ENCODE data around the gene MED13L. TPM values are rescaled to one million over a fixed set of nuclear protein-coding genes. Genes with fewer than 3 reads are reported as not detected.

MED13L gene
- total and polyA plus RNA-seq, 8 donors, result 92.4 to 123 (median 97.0) TPM

- H3K4me3 ChIP-seq, result no peak overlapping the region
- no peaks in the 10 kb centered on the region for H3K27me3 ChIP-seq
- no peak for TF ChIP-seq CTCF (IDR thresholded peaks at IDR 0.05)
- ATAC-seq (no peak), DNase-seq (no peak)
- H3K36me3 ChIP-seq, result no peaks in the 10 kb centered on the region
- no peak overlapping the region for H3K27ac ChIP-seq
- no peaks in the 10 kb centered on the region for H3K9me3 ChIP-seq
- intact Hi-C loops (cut with DNase I), result no loop called here
- H3K4me1 ChIP-seq, result peaks cover 21 to 92% of the 10 kb centered on the region in 2 donors
These were observed 14.8 kb downstream of the MED13L start for GRCh38 chr12:116262741-116263140.

GRCh38 chr12:116261525-116262100 lies 15.9 kb downstream of the MED13L start:
- H3K4me3 ChIP-seq, result no peak overlapping the region
- no peaks in the 10 kb centered on the region for H3K27me3 ChIP-seq
- H3K27ac ChIP-seq, result no peak overlapping the region
- TF ChIP-seq CTCF (IDR thresholded peaks at IDR 0.05), result no peak
- H3K36me3 ChIP-seq, result no peaks in the 10 kb centered on the region
- H3K9me3 ChIP-seq, result no peaks in the 10 kb centered on the region
- intact Hi-C loops (cut with DNase I), result no loop called here
- H3K4me1 ChIP-seq, result peaks cover 18 to 92% of the 10 kb centered on the region in 2 donors
- no peak for ATAC-seq
- DNase-seq, result no peak

GRCh38 chr12:116259800-116260577 lies 17.5 kb downstream of the MED13L start:
- H3K36me3 ChIP-seq, result no peaks in the 10 kb centered on the region
- peaks cover 16 to 83% of the 10 kb centered on the region in 2 donors for H3K4me1 ChIP-seq
- H3K9me3 ChIP-seq, result no peaks in the 10 kb centered on the region
- ATAC-seq (no peak), DNase-seq (no peak)
- H3K4me3 ChIP-seq, result no peak overlapping the region
- no peak for TF ChIP-seq CTCF (IDR thresholded peaks at IDR 0.05)
- intact Hi-C loops (cut with DNase I), result no loop called here
- H3K27ac ChIP-seq, result no peak overlapping the region
- H3K27me3 ChIP-seq, result no peaks in the 10 kb centered on the region

GRCh38 chr12:116257826-116258225 lies 19.7 kb downstream of the MED13L start:
- ATAC-seq, result no peak
- no peak for TF ChIP-seq CTCF (IDR thresholded peaks at IDR 0.05)
- Histone ChIP-seq H3K36me3 (no peaks in the 10 kb centered on the region), H3K27ac (no peak overlapping the region), H3K4me1 (peaks cover 16 to 62% of the 10 kb centered on the region in 2 donors), H3K4me3 (no peak overlapping the region), H3K27me3 (no peaks in the 10 kb centered on the region), H3K9me3 (no peaks in the 10 kb centered on the region)
- intact Hi-C loops (cut with DNase I), result no loop called here
- no peak for DNase-seq

- peaks cover 13 to 60% of the 10 kb centered on the region in 2 donors for H3K4me1 ChIP-seq
These were observed 20.3 kb downstream of the MED13L start for GRCh38 chr12:116257215-116257614.

More at GRCh38 chr12:116257215-116257614, 20.3 kb downstream of the MED13L start:
- H3K36me3 ChIP-seq, result no peaks in the 10 kb centered on the region
- intact Hi-C loops (cut with DNase I), result no loop called here
- DNase-seq, result peak in 1 of 4 donors; percentile 44
- no peak for TF ChIP-seq CTCF (IDR thresholded peaks at IDR 0.05)
- no peaks in the 10 kb centered on the region for H3K27me3 ChIP-seq
- H3K4me3 ChIP-seq, result no peak overlapping the region
- ATAC-seq, result peak; percentile 93
- H3K9me3 ChIP-seq, result no peaks in the 10 kb centered on the region
- no peak overlapping the region for H3K27ac ChIP-seq

Measured in left lung (tissue), 10 donors.